SU-DHL-6 (cell line): ENCODE data around the gene SLC2A3.
"Not testable (repeated sequence)": the region's sequence is repeated elsewhere in the genome, so short reads cannot be mapped to it uniquely, and the experiment has no call there.

ENCODE experiments used
- EZH2phosphoT487 ChIP-seq: fragments of 200-600 bp; sonication (generic), shearing (Covaris generic); conservative IDR thresholded peaks from 2 replicates; pipeline ENCODE4 v1.6.1; 2018; ENCODE audit warnings: mild to moderate bottlenecking, antibody characterized with exemption, low read length, moderate library complexity, mixed read lengths
- TF ChIP-seq, protein P1 (sequence below): fragments of 200-600 bp; sonication (generic); IDR thresholded peaks from one replicate; pipeline ENCODE4 v1.5.1; 2017; ENCODE audit warnings: antibody characterized with exemption, mild to moderate bottlenecking, low read length, moderate library complexity; ENCODE audit not compliant: insufficient read depth, poor library complexity, severe bottlenecking

DNA sequence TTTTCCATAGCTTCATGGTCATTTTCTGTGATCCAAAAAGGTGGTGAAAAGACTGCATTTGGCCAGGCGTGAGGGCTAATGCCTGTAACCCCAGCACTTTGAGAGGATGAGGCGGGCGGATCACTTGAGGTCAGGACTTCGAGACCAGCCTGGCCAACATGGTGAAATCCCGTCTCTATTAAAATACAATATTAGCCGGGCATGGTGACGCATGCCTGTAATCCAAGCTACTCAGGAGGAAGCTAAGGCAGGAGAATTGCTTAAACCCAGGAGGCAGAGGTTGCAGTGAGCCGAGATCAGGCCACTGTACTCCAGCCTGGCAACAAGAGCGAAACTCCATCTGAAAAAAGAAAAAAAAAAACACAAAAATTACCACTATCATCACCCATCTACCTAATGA lies 28.7 kb upstream of the SLC2A3 start:
- TF ChIP-seq, protein P1, sequence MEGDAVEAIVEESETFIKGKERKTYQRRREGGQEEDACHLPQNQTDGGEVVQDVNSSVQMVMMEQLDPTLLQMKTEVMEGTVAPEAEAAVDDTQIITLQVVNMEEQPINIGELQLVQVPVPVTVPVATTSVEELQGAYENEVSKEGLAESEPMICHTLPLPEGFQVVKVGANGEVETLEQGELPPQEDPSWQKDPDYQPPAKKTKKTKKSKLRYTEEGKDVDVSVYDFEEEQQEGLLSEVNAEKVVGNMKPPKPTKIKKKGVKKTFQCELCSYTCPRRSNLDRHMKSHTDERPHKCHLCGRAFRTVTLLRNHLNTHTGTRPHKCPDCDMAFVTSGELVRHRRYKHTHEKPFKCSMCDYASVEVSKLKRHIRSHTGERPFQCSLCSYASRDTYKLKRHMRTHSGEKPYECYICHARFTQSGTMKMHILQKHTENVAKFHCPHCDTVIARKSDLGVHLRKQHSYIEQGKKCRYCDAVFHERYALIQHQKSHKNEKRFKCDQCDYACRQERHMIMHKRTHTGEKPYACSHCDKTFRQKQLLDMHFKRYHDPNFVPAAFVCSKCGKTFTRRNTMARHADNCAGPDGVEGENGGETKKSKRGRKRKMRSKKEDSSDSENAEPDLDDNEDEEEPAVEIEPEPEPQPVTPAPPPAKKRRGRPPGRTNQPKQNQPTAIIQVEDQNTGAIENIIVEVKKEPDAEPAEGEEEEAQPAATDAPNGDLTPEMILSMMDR, result not testable (repeated sequence)
- TF ChIP-seq EZH2phosphoT487, result not testable (repeated sequence)
